Putamen (tissue), 1 donor: Measurements from ENCODE around the gene PAPOLB.

Experiments
- DNase-seq: peaks from one replicate; pipeline ENCODE4 v3.0.0-alpha.2; 2016; ENCODE audit warnings: low spot score

Gene PAPOLB

GRCh38 chr7:4878336-4879335, 16.8 kb upstream of the PAPOLB start:
- no peak for DNase-seq

- no peak for DNase-seq
Measured at GRCh38 chr7:4876586-4876985, 14.8 kb upstream of the PAPOLB start.

- no peak for DNase-seq
Measured at GRCh38 chr7:4875391-4875790, 13.6 kb upstream of the PAPOLB start.

GRCh38 chr7:4873071-4873944, 11.5 kb upstream of the PAPOLB start:
- no peak for DNase-seq

- DNase-seq, result no peak
Measured at GRCh38 chr7:4871930-4872675, 10.3 kb upstream of the PAPOLB start.

GRCh38 chr7:4871056-4871680, 9.3 kb upstream of the PAPOLB start:
- DNase-seq, result no peak

- no peak for DNase-seq
Measured at GRCh38 chr7:4868493-4868892, 6.7 kb upstream of the PAPOLB start.

- no peak for DNase-seq
Measured at GRCh38 chr7:4866528-4867496, 5.0 kb upstream of the PAPOLB start.

GRCh38 chr7:4862156-4862555, 326 bp upstream of the PAPOLB start:
- DNase-seq, result no peak

- no peak for DNase-seq
Measured at GRCh38 chr7:4861227-4861626, 603 bp downstream of the PAPOLB start.

GRCh38 chr7:4857189-4857588, 4.6 kb downstream of the PAPOLB start:
- DNase-seq, result no peak

- DNase-seq, result no peak
Measured at GRCh38 chr7:4856336-4857057, 5.3 kb downstream of the PAPOLB start.

- no peak for DNase-seq
Measured at GRCh38 chr7:4854916-4855315, 6.9 kb downstream of the PAPOLB start.

- DNase-seq, result no peak
Measured at GRCh38 chr7:4851459-4852422, 10.1 kb downstream of the PAPOLB start.

- DNase-seq, result no peak
Measured at GRCh38 chr7:4850262-4850795, 11.5 kb downstream of the PAPOLB start.

GRCh38 chr7:4849390-4849789, 12.4 kb downstream of the PAPOLB start:
- no peak for DNase-seq

GRCh38 chr7:4845740-4846142, 16.1 kb downstream of the PAPOLB start:
- DNase-seq, result peak; percentile 36
